WTC11 (cell line): ENCODE data around the gene KAZN. TPM values are rescaled to one million over a fixed set of nuclear protein-coding genes. Genes with fewer than 3 reads are reported as not detected.

Source experiments
- ATAC-seq: fragments of 200-7000 bp; cut with Tn5 transposase; 2 replicates; pipeline ENCODE4 v1.10.0; 2021; ENCODE audit warnings: mild to moderate bottlenecking, moderate library complexity
- CTCF ChIA-PET: fragments of 300-600 bp; sonication (Branson Sonifier 250); formaldehyde crosslinking; loops from one replicate; lab custom pipeline; 2021; ENCODE audit warnings: antibody characterized with exemption; lab: Charles Lee
- POLR2A ChIA-PET: fragments of 350-600 bp; sonication (Branson Sonifier 250); formaldehyde crosslinking; loops from one replicate; lab custom pipeline; 2021; ENCODE audit warnings: antibody characterized with exemption; lab: Charles Lee
- DNase-seq: peaks from one replicate; pipeline ENCODE4 v3.0.0; 2021; ENCODE audit warnings: low spot score
- H3K27ac Mint-ChIP-seq: 2 replicates; pipeline ENCODE4 v1.8.0; 2021; ENCODE audit warnings: mixed read lengths
- H3K27me3 Mint-ChIP-seq: 2 replicates; pipeline ENCODE4 v1.8.0; 2021; ENCODE audit warnings: low read depth, mild to moderate bottlenecking, moderate library complexity, mixed read lengths
- H3K36me3 Mint-ChIP-seq: 2 replicates; pipeline ENCODE4 v1.8.0; 2021; ENCODE audit warnings: mixed read lengths
- H3K4me1 Mint-ChIP-seq: 2 replicates; pipeline ENCODE4 v1.8.0; 2022; ENCODE audit warnings: mixed read lengths
- H3K4me3 Mint-ChIP-seq: 2 replicates; pipeline ENCODE4 v1.8.0; 2021; ENCODE audit warnings: mild to moderate bottlenecking, moderate library complexity, mixed read lengths
- H3K9me3 Mint-ChIP-seq: 2 replicates; pipeline ENCODE4 v1.8.0; 2021; ENCODE audit warnings: mixed read lengths
- ATF3 ChIP-seq: sonication (generic); formaldehyde crosslinking; conservative IDR thresholded peaks from 2 replicates; pipeline ENCODE4 v1.8.1; 2022; ENCODE audit warnings: mild to moderate bottlenecking, missing genetic modification reagents
- ATF6 ChIP-seq: sonication (generic); formaldehyde crosslinking; IDR thresholded peaks from 2 replicates; pipeline ENCODE4 v1.8.1; 2023; ENCODE audit warnings: mild to moderate bottlenecking, missing genetic modification reagents
- CREM ChIP-seq: sonication (generic); formaldehyde crosslinking; IDR thresholded peaks from 2 replicates; pipeline ENCODE4 v1.8.1; 2022; ENCODE audit warnings: mild to moderate bottlenecking, missing genetic modification reagents, moderate library complexity
- CTCF ChIP-seq: fragments of 200-600 bp; IDR thresholded peaks from 2 replicates; pipeline ENCODE4 v1.8.0; 2022; ENCODE audit warnings: antibody characterized with exemption
- E2F5 ChIP-seq: sonication (generic); formaldehyde crosslinking; IDR thresholded peaks from 2 replicates; pipeline ENCODE4 v1.8.1; 2022; ENCODE audit warnings: mild to moderate bottlenecking, moderate library complexity, missing genetic modification reagents
- FOXK1 ChIP-seq: sonication (generic); formaldehyde crosslinking; IDR thresholded peaks from 2 replicates; pipeline ENCODE4 v1.8.0; 2022; ENCODE audit warnings: mild to moderate bottlenecking, moderate library complexity, missing genetic modification reagents
- GABPB1 ChIP-seq: sonication (generic); formaldehyde crosslinking; IDR thresholded peaks from 2 replicates; pipeline ENCODE4 v1.8.1; 2023; ENCODE audit warnings: mild to moderate bottlenecking, missing genetic modification reagents
- GTF2I ChIP-seq: fragments of 250-450 bp; sonication (Bioruptor Pico); conservative IDR thresholded peaks from 2 replicates; pipeline ENCODE4 v1.4.0; 2021; ENCODE audit warnings: mild to moderate bottlenecking
- HMGA2 ChIP-seq: fragments of 250-450 bp; sonication (Bioruptor Pico); IDR thresholded peaks from 2 replicates; pipeline ENCODE4 v1.4.0; 2021; ENCODE audit warnings: mild to moderate bottlenecking, moderate library complexity
- IRF2 ChIP-seq: sonication (generic); formaldehyde crosslinking; IDR thresholded peaks from 2 replicates; pipeline ENCODE4 v1.8.0; 2022; ENCODE audit warnings: low read depth, missing genetic modification reagents, borderline replicate concordance
- MXD4 ChIP-seq: fragments of 250-450 bp; sonication (Bioruptor Pico); IDR thresholded peaks from 2 replicates; pipeline ENCODE4 v1.8.0; 2021; ENCODE audit warnings: mild to moderate bottlenecking, moderate library complexity, borderline replicate concordance
- NFATC4 ChIP-seq: fragments of 250-450 bp; sonication (Bioruptor Pico); IDR thresholded peaks from 2 replicates; pipeline ENCODE4 v1.9.0; 2021; ENCODE audit warnings: mild to moderate bottlenecking
- OVOL2 ChIP-seq: fragments of 250-450 bp; sonication (Bioruptor Pico); IDR thresholded peaks from 2 replicates; pipeline ENCODE4 v1.9.0; 2021; ENCODE audit warnings: mild to moderate bottlenecking, borderline replicate concordance
- RORB ChIP-seq: fragments of 250-450 bp; sonication (Bioruptor Pico); IDR thresholded peaks from 2 replicates; pipeline ENCODE4 v1.9.0; 2021; ENCODE audit warnings: mild to moderate bottlenecking
- SMAD3 ChIP-seq: sonication (generic); formaldehyde crosslinking; IDR thresholded peaks from 2 replicates; pipeline ENCODE4 v1.8.0; 2022; ENCODE audit warnings: missing genetic modification reagents, mild to moderate bottlenecking, borderline replicate concordance
- SMAD4 ChIP-seq: sonication (generic); formaldehyde crosslinking; IDR thresholded peaks from 2 replicates; pipeline ENCODE4 v1.8.0; 2022; ENCODE audit warnings: mild to moderate bottlenecking, missing genetic modification reagents
- SP1 ChIP-seq: sonication (generic); formaldehyde crosslinking; conservative IDR thresholded peaks from 2 replicates; pipeline ENCODE4 v1.8.1; 2022; ENCODE audit warnings: missing genetic modification reagents
- TCF7 ChIP-seq: sonication (generic); formaldehyde crosslinking; IDR thresholded peaks from 2 replicates; pipeline ENCODE4 v1.8.0; 2022; ENCODE audit warnings: mild to moderate bottlenecking, low read depth, missing genetic modification reagents, moderate library complexity
- ZNF232 ChIP-seq: sonication (generic); formaldehyde crosslinking; IDR thresholded peaks from 2 replicates; pipeline ENCODE4 v1.8.0; 2022; ENCODE audit warnings: mild to moderate bottlenecking, missing genetic modification reagents
- ZNF317 ChIP-seq: sonication (generic); formaldehyde crosslinking; IDR thresholded peaks from 2 replicates; pipeline ENCODE4 v1.8.1; 2023; ENCODE audit warnings: low read depth, mild to moderate bottlenecking, moderate library complexity, missing genetic modification reagents, borderline replicate concordance
- ZNF416 ChIP-seq: fragments of 250-450 bp; sonication (Bioruptor Pico); IDR thresholded peaks from 2 replicates; pipeline ENCODE4 v1.9.0; 2021; ENCODE audit warnings: mild to moderate bottlenecking, inconsistent platforms
- ZNF671 ChIP-seq: fragments of 250-450 bp; sonication (Bioruptor Pico); IDR thresholded peaks from 2 replicates; pipeline ENCODE4 v1.8.0; 2021; ENCODE audit warnings: mild to moderate bottlenecking
- total RNA-seq: library from RNA; stranded (reverse); gene quantifications from 3 replicates; pipeline ENCODE4 v1.2.3, GENCODE V29; 2021

The KAZN gene
- total RNA-seq, 1 experiment from 2014 or later = 19.9 TPM

GRCh38 chr1:15045123-15045522 is 446.6 kb downstream of the KAZN start:
- Mint-ChIP-seq H3K4me3 (no peak overlapping the region), H3K36me3 (no peaks in the 10 kb centered on the region), H3K9me3 (no peaks in the 10 kb centered on the region), H3K27me3 (no peaks in the 10 kb centered on the region), H3K27ac (peak overlapping the region; percentile 53; the same call in 1 of the 2 replicates), H3K4me1 (no peaks in the 10 kb centered on the region)
- TF ChIP-seq RORB (CRISPR knock-in tag) (no peak), IRF2 (no peak), SMAD3 (CRISPR knock-in tag) (no peak), ZNF416 (CRISPR knock-in tag) (no peak), SMAD4 (CRISPR knock-in tag) (no peak), MXD4 (CRISPR knock-in tag) (no peak), ATF3 (CRISPR knock-in tag) (no peak), ZNF317 (no peak), ATF6 (CRISPR knock-in tag) (no peak), SP1 (CRISPR knock-in tag) (no peak), GTF2I (CRISPR knock-in tag) (no peak), FOXK1 (CRISPR knock-in tag) (no peak)
- DNase-seq (no peak), ATAC-seq (no peak)
- ChIA-PET POLR2A (no interaction called here), CTCF (interaction anchor here (1.0 kb wide), 1 partner anchor 55 kb away, joined by 3 read pairs; no protein-coding TSS in a partner anchor)

- TF ChIP-seq E2F5 (CRISPR knock-in tag) = no peak
- 0 out of 2 replicates have a peak, but pooled peaks have one; percentile 24 for TF ChIP-seq ZNF232 (CRISPR knock-in tag)
- TF ChIP-seq CTCF = peak; percentile 89
- TF ChIP-seq CREM (CRISPR knock-in tag) = no peak
- no peak for TF ChIP-seq ZNF671 (CRISPR knock-in tag)
- no peak overlapping the region for H3K4me3 Mint-ChIP-seq
- no peaks in the 10 kb centered on the region for H3K27me3 Mint-ChIP-seq
- no peak overlapping the region; the same call in 1 of the 2 replicates for H3K27ac Mint-ChIP-seq
- ChIA-PET CTCF (interaction anchor here (0.5 to 1.7 kb wide), 44 partner anchors 9 to 1081 kb away, joined by 3 to 20 read pairs (median 4); partner anchors contain the start of gene KAZN), POLR2A (no interaction called here)
- no peaks in the 10 kb centered on the region for H3K36me3 Mint-ChIP-seq
- DNase-seq = peak; percentile 91
- no peaks in the 10 kb centered on the region for H3K4me1 Mint-ChIP-seq
- peak; percentile 91 for ATAC-seq
- no peaks in the 10 kb centered on the region for H3K9me3 Mint-ChIP-seq
Measured at GRCh38 chr1:15046487-15047165, 448.1 kb downstream of the KAZN start.

- CTCF ChIA-PET = interaction anchor here (0.5 to 1.7 kb wide), 44 partner anchors 8 to 1081 kb away, joined by 3 to 20 read pairs (median 4); partner anchors contain the start of gene KAZN
- H3K36me3 Mint-ChIP-seq = no peaks in the 10 kb centered on the region
- no peaks in the 10 kb centered on the region for H3K27me3 Mint-ChIP-seq
- no peak for ATAC-seq
- no peaks in the 10 kb centered on the region for H3K4me1 Mint-ChIP-seq
- H3K4me3 Mint-ChIP-seq = no peak overlapping the region
- POLR2A ChIA-PET = no interaction called here
- DNase-seq = no peak
- TF ChIP-seq GABPB1 (CRISPR knock-in tag) (no peak), OVOL2 (no peak), NFATC4 (CRISPR knock-in tag) (no peak), HMGA2 (no peak), TCF7 (CRISPR knock-in tag) (no peak), FOXK1 (CRISPR knock-in tag) (no peak)
- H3K27ac Mint-ChIP-seq = no peak overlapping the region
- H3K9me3 Mint-ChIP-seq = no peaks in the 10 kb centered on the region
Measured at GRCh38 chr1:15047237-15047636, 448.8 kb downstream of the KAZN start.
